Bone marrow (tissue), 2 donors: ENCODE results near the gene FNDC3A.
"Not testable (repeated sequence)": the region's sequence is repeated elsewhere in the genome, so short reads cannot be mapped to it uniquely, and the experiment has no call there.

Experiments
- DNase-seq, 2 donors: peaks; one replicate each; lab custom pipeline; 2025; lab: John Stamatoyannopoulos, UW

Gene FNDC3A

GRCh38 chr13:49044008-49044407, 68.3 kb downstream of the FNDC3A start:
- no peak for DNase-seq

DNA sequence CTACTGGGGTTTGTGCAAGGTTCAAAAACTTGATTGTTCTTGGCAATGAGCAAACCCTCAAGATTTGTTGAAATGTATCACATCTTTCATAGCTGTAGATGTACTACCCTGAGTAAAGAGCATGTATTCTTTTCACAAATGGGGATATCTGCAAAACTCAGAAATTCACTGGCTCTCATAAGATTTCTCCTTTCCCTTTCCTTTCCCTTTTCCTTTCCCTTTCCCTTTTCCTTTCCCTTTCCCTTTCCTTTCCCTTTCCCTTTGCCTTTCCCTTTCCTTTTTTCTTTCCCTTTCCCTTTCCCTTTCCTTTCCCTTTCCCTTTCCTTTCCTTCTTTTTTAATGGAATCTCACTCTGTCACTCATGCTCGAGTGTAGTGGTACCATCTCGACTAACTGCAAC, 69.1 kb downstream of the FNDC3A start:
- DNase-seq, result no peak

DNA sequence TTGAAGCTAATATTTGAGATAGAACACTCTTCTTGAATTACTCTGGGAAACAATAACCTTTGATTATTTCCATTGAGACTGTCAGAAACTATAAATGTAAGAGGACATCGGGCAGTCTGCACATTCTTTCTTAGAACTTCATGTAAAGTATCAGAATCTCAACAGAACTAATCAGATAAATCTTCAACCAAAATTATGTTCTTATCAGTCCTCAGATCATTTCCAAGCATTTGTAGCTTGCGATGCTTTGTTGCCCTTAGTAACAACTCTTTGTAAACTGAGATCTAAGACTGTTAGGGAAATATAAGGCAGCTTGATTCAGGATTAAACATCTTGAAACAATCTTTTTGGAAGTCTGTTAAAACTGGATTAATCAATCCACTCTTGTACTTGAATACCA, 70.3 kb downstream of the FNDC3A start:
- DNase-seq, result no peak

GRCh38 chr13:49046519-49046918, 70.8 kb downstream of the FNDC3A start:
- no peak for DNase-seq

DNA sequence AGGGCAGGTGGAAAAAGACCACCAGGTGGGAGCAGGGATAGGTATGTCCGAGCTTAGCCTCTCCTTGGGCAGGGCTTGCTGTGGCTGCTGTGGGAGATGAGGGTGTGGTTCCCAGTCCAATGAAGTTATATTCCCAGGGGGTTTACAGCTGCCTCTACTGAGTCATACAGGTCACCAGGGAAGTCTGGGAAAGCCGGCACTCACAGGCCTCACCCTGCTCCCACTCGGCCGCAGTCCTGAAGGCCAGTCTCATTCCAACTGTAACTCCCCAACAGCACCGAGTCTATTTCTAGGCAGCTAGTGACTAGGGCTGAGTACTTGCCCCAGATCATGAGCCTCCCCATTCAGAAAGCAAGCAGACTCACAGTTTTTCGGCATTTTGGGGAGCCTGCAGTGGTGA, 77.1 kb downstream of the FNDC3A start:
- DNase-seq, result no peak

GRCh38 chr13:49053215-49053614, 77.5 kb downstream of the FNDC3A start:
- DNase-seq, result no peak

DNA sequence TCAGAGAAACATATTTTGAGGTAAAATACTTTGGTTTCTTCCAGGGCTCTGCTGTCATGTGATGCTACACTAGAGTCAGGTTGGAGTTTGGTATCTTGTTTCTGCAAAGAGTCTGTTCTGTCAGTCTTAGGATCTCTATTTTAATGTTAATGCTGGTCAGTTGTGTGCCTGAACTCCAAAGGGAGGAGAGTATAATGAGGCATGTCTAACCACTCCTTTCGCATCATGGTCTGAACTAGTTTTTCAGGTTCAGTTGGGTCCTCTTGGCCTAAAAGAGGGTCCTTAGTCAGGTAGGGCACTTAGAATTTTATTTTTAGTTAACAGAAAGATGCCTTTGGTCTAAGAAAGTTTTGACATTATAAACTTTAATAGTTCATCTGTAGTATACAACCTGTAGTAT, 78.2 kb downstream of the FNDC3A start:
- no peak for DNase-seq

DNA sequence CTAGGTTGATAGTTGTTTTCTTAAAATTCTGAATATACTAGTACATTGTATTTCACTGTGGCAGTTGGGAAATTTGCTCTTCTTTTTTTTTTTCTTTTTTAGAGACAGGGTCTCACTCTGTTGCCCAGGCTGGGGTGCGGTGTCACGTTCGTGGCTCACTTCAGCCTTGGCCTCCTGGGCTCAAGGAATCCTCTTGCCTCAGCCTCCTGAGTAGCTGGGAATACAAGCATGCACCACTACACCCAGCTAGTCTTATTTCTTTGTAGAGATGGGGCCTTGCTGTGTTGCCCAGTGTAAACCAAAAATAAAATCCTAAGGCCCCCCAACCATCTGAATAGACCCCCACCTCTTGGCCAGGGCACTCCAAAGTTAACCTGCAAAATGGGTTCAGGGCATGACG, 79.3 kb downstream of the FNDC3A start:
- DNase-seq, result no peak

DNA sequence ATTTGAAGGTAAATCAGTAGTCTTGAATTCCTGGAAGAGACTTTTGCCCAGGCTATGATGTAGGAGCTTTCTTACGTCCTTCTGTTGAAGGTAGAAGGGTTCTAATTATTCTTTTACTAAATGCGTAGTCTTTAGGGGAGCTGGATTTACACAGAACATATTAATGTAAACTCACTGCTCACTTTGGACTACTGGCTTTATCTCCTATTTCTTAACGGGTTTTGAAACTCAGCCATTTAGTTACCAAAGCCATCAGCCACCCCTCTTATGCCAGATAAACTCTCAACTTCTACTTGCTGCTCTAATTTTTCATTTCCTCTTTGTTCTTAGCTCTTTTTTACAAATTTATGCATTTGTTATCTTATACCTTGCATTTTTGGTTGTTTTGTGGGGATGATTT, 81.5 kb downstream of the FNDC3A start:
- DNase-seq, result no peak

- no peak for DNase-seq
These were observed 83.0 kb downstream of the FNDC3A start for GRCh38 chr13:49058761-49059160.

DNA sequence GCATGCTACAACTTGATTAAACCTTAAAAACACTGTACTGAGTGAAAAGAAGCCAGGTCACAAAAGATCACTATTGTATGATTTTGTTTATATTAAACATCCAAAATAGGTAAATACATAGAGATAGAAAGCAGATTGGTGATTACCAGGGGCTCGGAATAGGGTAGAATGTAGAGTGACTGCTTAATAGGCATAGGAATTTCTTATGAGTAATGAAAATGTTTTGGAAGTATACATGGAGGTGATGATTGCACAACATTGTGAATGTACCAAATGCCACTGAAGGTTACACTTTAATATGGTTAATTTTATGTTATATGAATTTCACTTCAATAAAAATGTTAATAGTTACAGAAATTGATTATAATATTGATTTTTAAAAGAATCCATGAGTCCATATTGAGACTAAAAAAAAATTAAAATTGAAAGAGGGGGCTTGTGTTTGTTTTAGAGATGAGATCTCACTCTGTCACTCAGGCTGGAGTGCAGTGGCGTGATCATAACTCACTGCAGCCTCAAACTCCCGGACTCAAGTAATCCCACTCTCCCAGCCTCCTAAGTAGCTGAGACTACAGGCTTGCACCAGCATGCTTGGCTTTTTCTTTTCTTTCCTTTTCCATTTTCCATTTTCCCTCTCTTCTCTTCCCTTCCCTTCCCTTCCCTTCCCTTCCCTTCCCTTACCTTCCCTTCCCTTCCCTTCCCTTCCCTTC, 85.1 kb downstream of the FNDC3A start:
- DNase-seq, result no peak

DNA sequence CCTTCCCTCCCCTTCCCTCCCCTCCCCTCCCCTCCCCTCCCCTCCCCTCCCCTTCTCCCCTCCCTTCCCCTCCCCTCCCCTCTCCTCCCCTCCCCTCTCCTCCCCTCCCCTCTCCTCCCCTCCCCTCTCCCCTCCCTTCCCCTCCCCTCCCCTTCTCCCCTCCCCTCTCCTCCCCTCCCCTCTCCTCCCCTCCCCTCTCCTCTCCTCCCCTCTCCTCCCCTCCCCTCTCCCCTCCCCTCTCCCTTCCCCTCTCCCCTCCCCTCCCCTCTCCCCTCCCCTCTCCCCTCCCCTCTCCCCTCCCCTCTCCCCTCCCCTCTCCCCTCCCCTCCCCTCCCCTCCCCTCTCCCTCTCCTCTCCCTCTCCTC, 85.7 kb downstream of the FNDC3A start:
- DNase-seq, result not testable (repeated sequence)

GRCh38 chr13:49062297-49062896, 86.7 kb downstream of the FNDC3A start:
- DNase-seq, result peak in 1 of 2 donors; percentile 94

GRCh38 chr13:49063011-49063410, 87.3 kb downstream of the FNDC3A start:
- DNase-seq, result no peak

- no peak for DNase-seq
These were observed 87.8 kb downstream of the FNDC3A start for GRCh38 chr13:49063497-49063896.

DNA sequence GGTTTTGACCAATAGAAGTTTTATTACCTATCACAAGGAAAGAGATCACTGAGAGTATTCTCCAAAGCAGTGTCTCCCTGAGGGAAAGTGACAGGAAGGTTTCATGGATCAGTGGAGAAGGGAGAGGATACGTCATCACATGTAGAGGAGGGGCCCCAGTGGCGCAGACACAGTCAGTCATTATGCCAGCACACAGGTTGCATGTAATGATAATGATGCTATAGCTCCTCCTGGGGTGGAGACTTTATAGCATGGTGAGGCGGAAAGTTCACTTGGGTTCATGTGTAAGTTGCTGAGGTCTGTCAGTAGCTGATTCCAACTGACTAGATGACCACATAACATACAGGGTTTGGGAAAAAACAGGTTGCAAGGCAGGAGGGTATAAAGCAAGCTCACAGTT, 88.8 kb downstream of the FNDC3A start:
- DNase-seq, result no peak

GRCh38 chr13:49066856-49067255, 91.1 kb downstream of the FNDC3A start:
- no peak for DNase-seq

- DNase-seq, result not testable (repeated sequence)
These were observed 92.8 kb downstream of the FNDC3A start for GRCh38 chr13:49068498-49068897.

- DNase-seq, result not testable (repeated sequence)
These were observed 94.3 kb downstream of the FNDC3A start for GRCh38 chr13:49070021-49070420.

GRCh38 chr13:49071341-49071937, 95.7 kb downstream of the FNDC3A start:
- no peak for DNase-seq

DNA sequence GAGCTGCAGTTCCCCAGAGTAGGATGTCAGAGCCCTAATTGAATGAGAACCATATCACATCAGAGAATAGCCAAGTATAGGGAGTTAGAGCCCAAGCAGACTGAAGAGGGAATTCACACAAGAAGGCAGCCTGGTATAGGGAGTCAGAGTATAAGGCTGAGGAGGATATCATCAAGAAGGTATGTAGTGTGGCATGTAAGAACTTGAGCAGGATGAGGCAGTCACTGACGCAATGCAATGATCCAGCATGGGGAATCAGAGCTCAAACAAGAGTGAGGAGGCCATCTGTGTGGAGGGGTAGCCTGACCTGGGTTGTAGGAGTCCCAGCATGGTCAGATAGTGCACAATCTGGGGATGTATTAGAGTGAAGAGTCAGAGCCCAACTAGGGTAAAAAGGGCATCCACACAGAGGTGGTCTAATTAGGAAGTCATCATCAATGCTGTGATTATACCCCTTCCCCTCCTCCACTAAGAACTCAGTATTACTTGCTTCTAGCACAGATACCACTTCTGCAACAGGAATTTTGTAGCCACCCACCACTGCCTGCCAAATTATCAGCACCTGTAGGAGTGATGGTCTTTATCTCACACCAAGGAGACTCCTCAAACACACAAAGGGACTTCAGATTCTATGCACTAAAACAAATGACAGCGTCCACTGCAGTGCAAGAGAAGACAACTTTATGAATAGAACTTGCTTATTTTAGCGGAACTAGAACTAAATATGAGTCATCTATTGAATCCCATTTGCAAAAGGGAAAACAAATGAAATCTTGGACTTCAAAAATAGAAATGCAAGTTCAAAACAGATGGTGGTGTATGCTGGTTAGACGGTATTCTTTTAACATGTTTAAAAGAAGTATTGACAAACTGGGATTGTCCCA, 107.2 kb downstream of the FNDC3A start:
- DNase-seq, result no peak

DNA sequence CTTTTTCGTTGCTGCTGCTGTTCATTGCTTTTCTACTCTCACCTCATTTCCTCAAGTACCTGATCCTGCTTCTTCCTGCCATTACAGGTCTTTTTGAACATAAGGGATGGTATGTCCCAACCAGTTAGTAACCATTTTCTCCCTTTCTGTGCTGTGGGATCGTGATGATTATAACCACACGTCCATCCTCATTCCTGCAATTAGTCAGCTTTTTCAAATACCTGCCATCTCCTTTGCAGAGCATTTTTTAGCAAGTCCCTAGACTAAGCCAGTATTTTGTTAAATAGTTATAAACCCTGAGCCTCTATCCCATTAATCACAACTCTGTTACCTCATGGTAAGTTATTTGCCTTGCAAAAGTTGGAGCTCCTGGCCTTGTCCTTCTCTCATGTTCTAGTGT, 109.2 kb downstream of the FNDC3A start:
- no peak for DNase-seq

DNA sequence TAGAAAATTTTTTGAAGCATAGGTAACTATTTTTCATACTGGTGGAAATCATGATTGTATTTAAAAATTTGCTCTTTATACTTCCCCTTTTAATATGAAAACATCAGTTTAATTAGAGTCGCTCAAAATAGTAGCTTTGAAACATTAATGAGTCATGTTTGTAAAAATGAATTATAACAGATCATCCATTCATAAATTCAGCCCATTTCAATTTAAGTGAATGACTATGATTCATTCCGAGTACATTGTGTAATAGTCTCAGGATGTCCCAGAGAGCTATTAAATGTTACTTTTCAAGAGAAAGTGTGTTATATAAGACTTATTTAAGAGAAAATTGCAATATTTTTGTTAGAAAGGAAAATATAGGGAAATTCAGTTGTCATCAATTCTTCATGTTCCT, 111.0 kb downstream of the FNDC3A start:
- DNase-seq, result peak in 1 of 2 donors; percentile 62
